ENCODE data around the gene FMNL2.

GRCh38 chr2:152443771-152444170, 108.8 kb downstream of the FMNL2 start:
- TF ChIP-seq EZH2 (IDR thresholded peaks at IDR 0.05; ENCODE audit: low read depth, unreplicated experiment): no peak
- TF ChIP-seq, protein P1, sequence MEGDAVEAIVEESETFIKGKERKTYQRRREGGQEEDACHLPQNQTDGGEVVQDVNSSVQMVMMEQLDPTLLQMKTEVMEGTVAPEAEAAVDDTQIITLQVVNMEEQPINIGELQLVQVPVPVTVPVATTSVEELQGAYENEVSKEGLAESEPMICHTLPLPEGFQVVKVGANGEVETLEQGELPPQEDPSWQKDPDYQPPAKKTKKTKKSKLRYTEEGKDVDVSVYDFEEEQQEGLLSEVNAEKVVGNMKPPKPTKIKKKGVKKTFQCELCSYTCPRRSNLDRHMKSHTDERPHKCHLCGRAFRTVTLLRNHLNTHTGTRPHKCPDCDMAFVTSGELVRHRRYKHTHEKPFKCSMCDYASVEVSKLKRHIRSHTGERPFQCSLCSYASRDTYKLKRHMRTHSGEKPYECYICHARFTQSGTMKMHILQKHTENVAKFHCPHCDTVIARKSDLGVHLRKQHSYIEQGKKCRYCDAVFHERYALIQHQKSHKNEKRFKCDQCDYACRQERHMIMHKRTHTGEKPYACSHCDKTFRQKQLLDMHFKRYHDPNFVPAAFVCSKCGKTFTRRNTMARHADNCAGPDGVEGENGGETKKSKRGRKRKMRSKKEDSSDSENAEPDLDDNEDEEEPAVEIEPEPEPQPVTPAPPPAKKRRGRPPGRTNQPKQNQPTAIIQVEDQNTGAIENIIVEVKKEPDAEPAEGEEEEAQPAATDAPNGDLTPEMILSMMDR (conservative IDR thresholded peaks at IDR 0.05; ENCODE audit: low read depth in 2 of 2): no peak
- no peak for TF ChIP-seq NANOG (IDR thresholded peaks at IDR 0.05; ENCODE audit: borderline replicate concordance)
- no peak for TF ChIP-seq REST (IDR thresholded peaks at IDR 0.05; ENCODE audit: unreplicated experiment)
- no peak for TF ChIP-seq POLR2AphosphoS5 (IDR thresholded peaks at IDR 0.05; ENCODE audit: low read depth)
- TF ChIP-seq, protein P2, sequence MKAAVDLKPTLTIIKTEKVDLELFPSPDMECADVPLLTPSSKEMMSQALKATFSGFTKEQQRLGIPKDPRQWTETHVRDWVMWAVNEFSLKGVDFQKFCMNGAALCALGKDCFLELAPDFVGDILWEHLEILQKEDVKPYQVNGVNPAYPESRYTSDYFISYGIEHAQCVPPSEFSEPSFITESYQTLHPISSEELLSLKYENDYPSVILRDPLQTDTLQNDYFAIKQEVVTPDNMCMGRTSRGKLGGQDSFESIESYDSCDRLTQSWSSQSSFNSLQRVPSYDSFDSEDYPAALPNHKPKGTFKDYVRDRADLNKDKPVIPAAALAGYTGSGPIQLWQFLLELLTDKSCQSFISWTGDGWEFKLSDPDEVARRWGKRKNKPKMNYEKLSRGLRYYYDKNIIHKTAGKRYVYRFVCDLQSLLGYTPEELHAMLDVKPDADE (IDR thresholded peaks at IDR 0.05): no peak
- TF ChIP-seq CREB1 (CRISPR knock-in tag; IDR thresholded peaks at IDR 0.05; ENCODE audit: low read depth): no peak
- no peak for TF ChIP-seq JUNB (IDR thresholded peaks at IDR 0.05; ENCODE audit: unreplicated experiment)
- no peak for TF ChIP-seq EZH2phosphoT487 (IDR thresholded peaks at IDR 0.05; ENCODE audit: unreplicated experiment)
- TF ChIP-seq STAT1 (IDR thresholded peaks at IDR 0.05; ENCODE audit: unreplicated experiment): no peak
